ENCODE data around the gene TRIM2.

TRIM2 gene

DNA sequence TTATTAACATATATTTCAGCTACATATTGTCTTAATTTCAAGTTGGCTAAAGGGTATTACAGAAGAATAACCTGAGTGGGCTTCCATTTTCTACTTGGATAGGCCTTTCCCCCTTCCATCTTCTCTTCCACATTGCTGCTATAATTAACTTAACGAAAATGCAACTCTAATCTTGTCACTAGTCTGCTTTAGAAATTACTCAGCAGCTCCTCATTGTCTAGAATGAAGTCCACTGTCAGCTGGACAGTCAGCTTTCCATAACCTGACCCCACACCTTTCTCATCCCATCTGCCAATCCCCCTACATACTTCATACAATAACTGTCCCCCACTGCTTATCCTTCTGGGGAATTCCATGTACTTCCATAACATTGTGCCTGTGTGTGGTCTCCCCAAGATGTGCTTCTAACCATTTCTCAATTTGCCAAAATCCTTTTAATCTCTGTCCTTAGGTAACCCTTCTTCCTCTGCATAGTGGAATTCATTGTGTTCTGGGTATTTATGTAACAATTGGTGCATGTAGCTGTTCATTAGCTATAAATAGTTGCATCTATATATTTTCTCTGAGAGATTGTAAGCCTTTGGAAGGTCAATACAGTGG lies 145.1 kb downstream of the TRIM2 start:
- Histone ChIP-seq H2BK120ac (ENCODE audit: insufficient read depth, low read length, poor library complexity) (no peak overlapping the region), H3K9me3 (ENCODE audit: insufficient read depth, low read depth, low read length) (no peaks in the 10 kb centered on the region), H3K79me1 (ENCODE audit: low read length) (peaks cover 6% of the 10 kb centered on the region), H3K79me2 (ENCODE audit: control insufficient read depth, insufficient read depth, low read length, poor library complexity) (peaks cover 5% of the 10 kb centered on the region), H3K23ac (ENCODE audit: low read length) (no peak overlapping the region), H4K12ac (ENCODE audit: low read depth, low read length) (no peak overlapping the region), H2AFZ (ENCODE audit: insufficient read depth, low read length, poor library complexity) (no peak overlapping the region), H3K4me2 (ENCODE audit: low read length) (no peak overlapping the region), H2AK5ac (ENCODE audit: low read length) (no peak overlapping the region), H4K8ac (ENCODE audit: low read depth, low read length) (no peak overlapping the region), H4K91ac (ENCODE audit: low read depth, low read length) (no peak overlapping the region), H3K27ac (ENCODE audit: low read depth, low read length) (no peak overlapping the region), H3K9ac (ENCODE audit: low read length) (no peak overlapping the region), H2BK5ac (ENCODE audit: low read depth, low read length, poor library complexity) (no peak overlapping the region), H2BK12ac (ENCODE audit: low read length) (no peak overlapping the region), H3K27me3 (ENCODE audit: insufficient read depth, low read length) (no peaks in the 10 kb centered on the region), H3K36me3 (ENCODE audit: control insufficient read depth in 1 of 2, insufficient read depth in 2 of 2, low read length in 2 of 2) (no peaks in the 10 kb centered on the region), H3K4ac (ENCODE audit: low read depth, low read length) (no peak overlapping the region), H3K4me3 (ENCODE audit: low read depth, low read length) (no peak overlapping the region), H3K18ac (ENCODE audit: low read length) (no peak overlapping the region), H3K4me1 (ENCODE audit: control insufficient read depth in 1 of 2, insufficient read depth in 2 of 2, low read length in 2 of 2) (no peaks in the 10 kb centered on the region), H3K14ac (ENCODE audit: low read length) (no peak overlapping the region)
- no peak for DNase-seq
- WGBS (ENCODE audit: extremely low coverage, insufficient coverage, insufficient read length), result no CpG with 5 or more reads among the region's 1 CpG

DNA sequence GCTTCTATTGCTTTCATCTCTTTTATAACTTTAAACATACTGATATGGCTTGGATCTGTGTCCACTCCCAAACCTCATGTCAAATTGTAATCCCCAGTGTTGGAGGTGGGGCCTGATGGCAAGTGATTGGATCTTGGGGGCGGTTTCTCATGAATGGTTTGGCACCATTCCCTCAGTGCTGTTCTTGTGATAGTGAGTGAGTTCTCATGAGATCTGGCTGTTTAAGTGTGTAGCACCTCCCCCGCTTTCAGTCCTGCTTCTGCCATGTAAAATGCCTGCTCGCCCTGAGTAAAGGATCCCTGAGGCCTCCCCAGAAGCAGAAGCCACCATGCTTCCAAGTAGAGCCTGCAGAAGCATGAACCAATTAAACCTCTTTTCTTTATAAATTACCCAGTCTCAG lies 157.9 kb downstream of the TRIM2 start:
- Histone ChIP-seq H4K91ac (ENCODE audit: low read depth, low read length) (no peak overlapping the region), H4K8ac (ENCODE audit: low read depth, low read length) (no peak overlapping the region), H3K9me3 (ENCODE audit: insufficient read depth, low read depth, low read length) (no peaks in the 10 kb centered on the region), H3K36me3 (ENCODE audit: control insufficient read depth in 1 of 2, insufficient read depth in 2 of 2, low read length in 2 of 2) (no peaks in the 10 kb centered on the region), H2BK5ac (ENCODE audit: low read depth, low read length, poor library complexity) (no peak overlapping the region), H3K4me1 (ENCODE audit: control insufficient read depth in 1 of 2, insufficient read depth in 2 of 2, low read length in 2 of 2) (no peaks in the 10 kb centered on the region), H3K27ac (ENCODE audit: low read depth, low read length) (no peak overlapping the region), H3K14ac (ENCODE audit: low read length) (no peak overlapping the region), H3K4me2 (ENCODE audit: low read length) (no peak overlapping the region), H3K79me2 (ENCODE audit: control insufficient read depth, insufficient read depth, low read length, poor library complexity) (no peaks in the 10 kb centered on the region), H3K9ac (ENCODE audit: low read length) (no peak overlapping the region), H3K4ac (ENCODE audit: low read depth, low read length) (no peak overlapping the region), H2AK5ac (ENCODE audit: low read length) (no peak overlapping the region), H3K79me1 (ENCODE audit: low read length) (no peaks in the 10 kb centered on the region), H2BK12ac (ENCODE audit: low read length) (no peak overlapping the region), H3K27me3 (ENCODE audit: insufficient read depth, low read length) (no peaks in the 10 kb centered on the region), H3K23ac (ENCODE audit: low read length) (no peak overlapping the region), H2AFZ (ENCODE audit: insufficient read depth, low read length, poor library complexity) (no peak overlapping the region), H4K12ac (ENCODE audit: low read depth, low read length) (no peak overlapping the region), H3K4me3 (ENCODE audit: low read depth, low read length) (no peak overlapping the region), H3K18ac (ENCODE audit: low read length) (no peak overlapping the region), H2BK120ac (ENCODE audit: insufficient read depth, low read length, poor library complexity) (no peak overlapping the region)
- DNase-seq, result no peak
- no CpG with 5 or more reads among the region's 3 CpGs for WGBS (ENCODE audit: extremely low coverage, insufficient coverage, insufficient read length)

DNA sequence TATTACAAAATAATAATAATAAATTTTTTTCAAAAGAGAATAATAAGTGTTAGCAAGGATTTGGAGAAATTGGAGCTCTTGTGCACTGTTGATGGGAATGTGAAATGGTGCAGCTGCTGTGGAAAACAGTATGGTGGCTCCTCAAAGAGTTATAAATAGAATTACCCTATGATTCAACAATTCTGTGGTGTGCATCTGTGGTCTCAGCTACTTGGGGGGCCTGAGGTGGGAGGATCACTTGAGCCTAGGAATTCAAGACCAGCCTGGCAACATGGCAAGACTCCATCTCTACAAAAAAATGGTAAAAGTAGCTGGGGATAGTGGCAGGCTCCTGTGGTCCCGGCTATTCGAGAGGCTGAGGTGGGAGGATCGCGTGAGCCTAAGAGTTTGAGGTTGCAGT lies 159.8 kb downstream of the TRIM2 start:
- Histone ChIP-seq H2BK12ac (ENCODE audit: low read length) (no peak overlapping the region), H3K4me1 (ENCODE audit: control insufficient read depth in 1 of 2, insufficient read depth in 2 of 2, low read length in 2 of 2) (no peaks in the 10 kb centered on the region), H3K79me2 (ENCODE audit: control insufficient read depth, insufficient read depth, low read length, poor library complexity) (no peaks in the 10 kb centered on the region), H3K9me3 (ENCODE audit: insufficient read depth, low read depth, low read length) (no peaks in the 10 kb centered on the region), H3K36me3 (ENCODE audit: control insufficient read depth in 1 of 2, insufficient read depth in 2 of 2, low read length in 2 of 2) (no peaks in the 10 kb centered on the region), H3K14ac (ENCODE audit: low read length) (no peak overlapping the region), H3K27ac (ENCODE audit: low read depth, low read length) (no peak overlapping the region), H2BK5ac (ENCODE audit: low read depth, low read length, poor library complexity) (no peak overlapping the region), H2BK120ac (ENCODE audit: insufficient read depth, low read length, poor library complexity) (no peak overlapping the region), H3K4me3 (ENCODE audit: low read depth, low read length) (no peak overlapping the region), H4K8ac (ENCODE audit: low read depth, low read length) (no peak overlapping the region), H3K23ac (ENCODE audit: low read length) (no peak overlapping the region), H3K4ac (ENCODE audit: low read depth, low read length) (no peak overlapping the region), H3K79me1 (ENCODE audit: low read length) (no peaks in the 10 kb centered on the region), H4K12ac (ENCODE audit: low read depth, low read length) (no peak overlapping the region), H3K4me2 (ENCODE audit: low read length) (no peak overlapping the region), H3K9ac (ENCODE audit: low read length) (no peak overlapping the region), H3K27me3 (ENCODE audit: insufficient read depth, low read length) (no peaks in the 10 kb centered on the region), H2AFZ (ENCODE audit: insufficient read depth, low read length, poor library complexity) (no peak overlapping the region), H3K18ac (ENCODE audit: low read length) (no peak overlapping the region), H2AK5ac (ENCODE audit: low read length) (no peak overlapping the region), H4K91ac (ENCODE audit: low read depth, low read length) (no peak overlapping the region)
- WGBS (ENCODE audit: extremely low coverage, insufficient coverage, insufficient read length), result no CpG with 5 or more reads among the region's 4 CpGs
- DNase-seq, result no peak

DNA sequence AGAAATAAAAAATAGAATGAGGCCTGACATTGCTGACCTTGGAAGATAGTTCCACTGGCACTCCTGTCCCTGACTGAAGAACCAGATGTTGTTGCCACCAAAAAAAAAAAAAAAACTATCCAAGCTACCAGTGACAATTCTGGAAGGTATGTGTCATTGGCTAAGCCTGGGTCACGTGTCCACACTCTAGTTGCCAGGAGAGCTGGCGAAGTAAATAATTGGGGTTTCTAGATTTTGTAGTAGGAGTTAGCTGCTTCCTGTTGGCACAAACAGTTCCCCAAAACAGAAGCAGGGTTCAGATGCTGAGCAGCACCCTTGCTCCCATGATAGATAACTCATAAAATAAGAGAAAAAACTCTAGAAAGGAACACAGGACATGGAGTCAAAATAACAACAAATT lies 160.8 kb downstream of the TRIM2 start:
- Histone ChIP-seq H2BK5ac (ENCODE audit: low read depth, low read length, poor library complexity) (no peak overlapping the region), H3K4me3 (ENCODE audit: low read depth, low read length) (no peak overlapping the region)

More for the DNA sequence above, 160.8 kb downstream of the TRIM2 start:
- Histone ChIP-seq H3K79me1 (ENCODE audit: low read length) (no peaks in the 10 kb centered on the region), H3K27ac (ENCODE audit: low read depth, low read length) (no peak overlapping the region), H2AFZ (ENCODE audit: insufficient read depth, low read length, poor library complexity) (no peak overlapping the region), H2BK12ac (ENCODE audit: low read length) (no peak overlapping the region), H3K4me1 (ENCODE audit: control insufficient read depth in 1 of 2, insufficient read depth in 2 of 2, low read length in 2 of 2) (no peaks in the 10 kb centered on the region), H3K4me2 (ENCODE audit: low read length) (no peak overlapping the region), H3K23ac (ENCODE audit: low read length) (no peak overlapping the region), H3K79me2 (ENCODE audit: control insufficient read depth, insufficient read depth, low read length, poor library complexity) (no peaks in the 10 kb centered on the region), H3K9ac (ENCODE audit: low read length) (no peak overlapping the region), H4K91ac (ENCODE audit: low read depth, low read length) (no peak overlapping the region), H3K14ac (ENCODE audit: low read length) (no peak overlapping the region), H3K36me3 (ENCODE audit: control insufficient read depth in 1 of 2, insufficient read depth in 2 of 2, low read length in 2 of 2) (peaks cover 0 to 2% of the 10 kb centered on the region in 2 experiments), H3K18ac (ENCODE audit: low read length) (no peak overlapping the region), H2AK5ac (ENCODE audit: low read length) (no peak overlapping the region), H4K12ac (ENCODE audit: low read depth, low read length) (no peak overlapping the region), H2BK120ac (ENCODE audit: insufficient read depth, low read length, poor library complexity) (no peak overlapping the region), H3K9me3 (ENCODE audit: insufficient read depth, low read depth, low read length) (no peaks in the 10 kb centered on the region), H3K27me3 (ENCODE audit: insufficient read depth, low read length) (no peaks in the 10 kb centered on the region), H4K8ac (ENCODE audit: low read depth, low read length) (no peak overlapping the region), H3K4ac (ENCODE audit: low read depth, low read length) (no peak overlapping the region)
- no peak for DNase-seq
- no CpG with 5 or more reads among the region's 2 CpGs for whole genome bisulfite sequencing (ENCODE audit: extremely low coverage, insufficient coverage, insufficient read length)

Data from trophoblast cell (in vitro differentiated cells and primary cell).